Motor neuron (in vitro differentiated cells): ENCODE data around the gene IQSEC1. TPM values are rescaled to one million over a fixed set of nuclear protein-coding genes. Genes with fewer than 3 reads are reported as not detected.

Experiments
- ATAC-seq, 8 experiments: fragments of 200-7000 bp; cut with Tn5 transposase; replicated peaks in 6 of 8; 2 replicates each; pipeline ENCODE4 v1.8.0; 2021; ENCODE audit warnings: mild to moderate bottlenecking in 8 of 8, moderate library complexity in 8 of 8
- H3K27ac ChIP-seq, 2 donors: fragments of 250-450 bp; sonication (Bioruptor Pico); 2 replicates each; pipeline ENCODE4 v1.9.0; 2021; ENCODE audit warnings: antibody characterized with exemption in 2 of 2, mild to moderate bottlenecking in 2 of 2, moderate library complexity in 1 of 2
- H3K4me1 ChIP-seq, 2 donors: fragments of 250-450 bp; sonication (Bioruptor Pico); replicated peaks in 1 of 2; 2 replicates each; pipeline ENCODE4 v1.6.1; 2021; ENCODE audit warnings: antibody characterized with exemption in 2 of 2, mild to moderate bottlenecking in 2 of 2, moderate library complexity in 1 of 2
- H3K4me3 ChIP-seq, 5 donors: fragments of 250-450 bp; sonication (Bioruptor Pico); 2 replicates each; pipeline ENCODE4 v1.9.0; 2021; ENCODE audit warnings: antibody characterized with exemption in 5 of 5, mild to moderate bottlenecking in 5 of 5, moderate library complexity in 4 of 5
- WGBS, 10 experiments: fragments of 450-650 bp; shearing (Covaris generic); methylation state at CpG; one replicate each; pipeline ENCODE4 v1.0.0; 2022; 5-methylcytosine and 5-hydroxymethylcytosine counted together
- in situ Hi-C, 9 experiments: fragments of 400-800 bp; cut with MboI; loops; one replicate each; pipeline ENCODE4 v1.15.0; 2021; ENCODE audit warnings: low sequenced_read_pairs in 9 of 9, low pct_unique_long_range_greater_than_20kb in 2 of 9; ENCODE audit not compliant: unreplicated experiment in 9 of 9
- total RNA-seq, 8 experiments: library from RNA; unstranded; fragments of 300-600 nt; gene quantifications; 2 replicates each; pipeline versions ENCODE4 v1.2.3 to v1.2.4, GENCODE V29; 2022

Gene IQSEC1
- total RNA-seq, 8 experiments from 2014 or later: 12.2 to 25.9 (median 18.3) TPM

GRCh38 chr3:12969486-12969885 lies 103.7 kb downstream of the IQSEC1 start:
- ATAC-seq: no peak
- no peak overlapping the region for H3K4me3 ChIP-seq
- H3K4me1 ChIP-seq: peaks cover 30 to 35% of the 10 kb centered on the region in 2 donors
- H3K27ac ChIP-seq: no peak overlapping the region
- in situ Hi-C loops: no loop called here
- WGBS, 10 experiments: 17 to 100% (median 34%) methylated on average over 1 to 6 of the region's 6 CpGs; no CpG with 5 or more reads in 5 of the 10 experiments

GRCh38 chr3:12968541-12968940 lies 104.7 kb downstream of the IQSEC1 start:
- in situ Hi-C loops: no loop called here
- ATAC-seq: no peak
- no peak overlapping the region for H3K27ac ChIP-seq
- no peak overlapping the region for H3K4me3 ChIP-seq
- WGBS, 10 experiments: 50 to 90% (median 80%) methylated on average over 1 to 3 of the region's 5 CpGs; no CpG with 5 or more reads in 5 of the 10 experiments
- H3K4me1 ChIP-seq: peaks cover 38 to 45% of the 10 kb centered on the region in 2 donors

GRCh38 chr3:12967606-12968351 lies 105.5 kb downstream of the IQSEC1 start:
- in situ Hi-C loops: no loop called here
- WGBS, 10 experiments: 0 to 57% (median 21%) methylated on average over 2 to 5 of the region's 64 CpGs; no CpG with 5 or more reads in 6 of the 10 experiments
- H3K4me1 ChIP-seq: peaks cover 40 to 47% of the 10 kb centered on the region in 2 donors
- peak overlapping the region; percentile 40 to 68 (median 60) for H3K4me3 ChIP-seq
- H3K27ac ChIP-seq: peak overlapping the region; percentile 65 to 71
- ATAC-seq: peak; percentile 70 to 82 (median 80)

DNA sequence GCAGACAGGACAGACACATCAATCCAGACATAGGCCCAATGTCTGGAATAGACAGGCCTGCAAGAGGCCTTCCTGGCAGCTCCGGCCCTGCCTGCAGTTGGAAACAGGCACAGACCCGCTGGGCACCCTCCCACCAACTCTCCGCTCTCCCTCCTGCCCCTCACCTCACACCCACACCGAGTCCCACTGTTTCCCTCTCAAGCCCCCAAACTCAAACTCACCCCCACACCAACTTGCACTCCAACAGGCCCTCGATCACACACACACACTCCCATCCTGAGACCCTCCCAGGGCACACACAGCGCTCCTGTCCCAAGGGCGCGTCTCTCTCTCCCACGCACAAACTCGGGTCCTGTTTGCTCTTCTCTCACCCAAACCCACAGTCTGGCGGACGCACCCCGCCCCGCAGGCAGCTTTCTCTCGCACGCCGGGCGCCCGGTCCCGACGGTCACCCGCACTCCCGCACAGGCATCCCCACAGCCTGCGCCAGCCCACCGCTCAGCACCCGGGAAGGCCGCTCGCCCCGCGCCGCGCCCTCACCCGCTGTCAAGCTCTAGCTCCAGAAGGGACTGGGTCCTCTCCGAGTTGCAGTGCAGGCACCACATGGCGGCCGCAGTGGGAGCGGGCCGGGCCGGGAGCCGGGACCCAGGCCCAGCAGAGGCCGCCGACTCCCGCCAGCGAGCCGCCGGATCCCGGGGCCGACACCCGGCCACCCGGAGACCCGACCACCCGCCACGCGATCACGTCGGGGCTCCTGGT lies 106.2 kb downstream of the IQSEC1 start:
- ATAC-seq: peak; percentile 15 to 61 (median 52)
- WGBS, 10 experiments: 0% methylated on average over 1 to 2 of the region's 56 CpGs; no CpG with 5 or more reads in 7 of the 10 experiments
- H3K4me3 ChIP-seq: peak overlapping the region; percentile 40 to 68 (median 60)
- peak overlapping the region; percentile 68 to 71 for H3K27ac ChIP-seq
- H3K4me1 ChIP-seq: peaks cover 40 to 47% of the 10 kb centered on the region in 2 donors
- in situ Hi-C loops: no loop called here

DNA sequence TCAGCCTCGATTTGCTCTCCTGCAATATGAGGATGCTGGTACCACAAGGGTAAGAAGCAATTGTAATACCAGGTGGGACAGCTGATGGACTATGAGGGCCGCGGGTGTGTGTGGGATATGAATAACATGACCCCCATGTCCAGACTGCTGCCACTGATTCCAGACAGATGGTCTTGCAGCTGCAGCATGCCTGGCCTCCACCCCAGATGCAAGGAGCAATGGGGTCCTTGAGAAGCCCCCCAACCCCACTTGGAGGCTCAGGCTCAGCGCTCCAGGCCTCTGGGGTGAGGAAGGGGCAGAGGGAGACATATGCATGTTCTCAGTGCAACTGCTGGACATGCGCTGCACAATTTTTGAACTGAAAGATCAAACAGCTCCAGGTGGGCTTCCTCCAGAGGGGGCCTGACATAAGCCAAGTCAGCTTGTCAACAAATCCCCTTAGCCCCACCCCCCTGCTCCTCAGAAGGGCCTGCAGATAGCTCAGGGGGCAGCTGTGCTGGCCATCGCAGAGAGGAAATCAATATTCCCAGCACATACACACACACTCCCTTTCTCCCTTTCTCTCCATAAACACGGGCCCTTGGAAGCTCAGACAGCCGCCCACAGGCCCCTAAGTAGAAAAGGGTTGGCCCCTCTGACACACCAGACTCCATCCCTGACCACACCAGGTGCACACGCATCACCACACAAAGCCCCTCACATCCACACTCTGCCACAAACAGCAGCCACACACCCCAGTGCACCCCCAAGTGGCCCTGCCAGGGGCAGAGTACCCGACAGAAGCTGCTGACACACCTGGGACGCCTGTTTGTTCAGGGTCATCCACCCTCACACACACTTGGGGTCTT lies 107.0 kb downstream of the IQSEC1 start:
- peak overlapping the region; percentile 40 to 68 (median 60) for H3K4me3 ChIP-seq
- ATAC-seq: peak in 5 of 8 experiments; percentile 7 to 17 (median 15)
- 18 to 100% (median 70%) methylated on average over 1 to 4 of the region's 11 CpGs; no CpG with 5 or more reads in 2 of the 10 experiments for WGBS, 10 experiments
- in situ Hi-C loops: no loop called here
- H3K4me1 ChIP-seq: peaks cover 40 to 47% of the 10 kb centered on the region in 2 donors
- peak overlapping the region; percentile 68 to 71 for H3K27ac ChIP-seq

GRCh38 chr3:12964711-12965612 lies 108.3 kb downstream of the IQSEC1 start:
- 33 to 100% (median 70%) methylated on average over 1 to 6 of the region's 11 CpGs; no CpG with 5 or more reads in 3 of the 10 experiments for WGBS, 10 experiments
- Histone ChIP-seq H3K4me1 (peaks cover 43 to 52% of the 10 kb centered on the region in 2 donors), H3K27ac (peak overlapping the region; percentile 30 to 31), H3K4me3 (no peak overlapping the region)
- ATAC-seq: peak in 1 of 8 experiments; percentile 24
- in situ Hi-C loops: no loop called here

DNA sequence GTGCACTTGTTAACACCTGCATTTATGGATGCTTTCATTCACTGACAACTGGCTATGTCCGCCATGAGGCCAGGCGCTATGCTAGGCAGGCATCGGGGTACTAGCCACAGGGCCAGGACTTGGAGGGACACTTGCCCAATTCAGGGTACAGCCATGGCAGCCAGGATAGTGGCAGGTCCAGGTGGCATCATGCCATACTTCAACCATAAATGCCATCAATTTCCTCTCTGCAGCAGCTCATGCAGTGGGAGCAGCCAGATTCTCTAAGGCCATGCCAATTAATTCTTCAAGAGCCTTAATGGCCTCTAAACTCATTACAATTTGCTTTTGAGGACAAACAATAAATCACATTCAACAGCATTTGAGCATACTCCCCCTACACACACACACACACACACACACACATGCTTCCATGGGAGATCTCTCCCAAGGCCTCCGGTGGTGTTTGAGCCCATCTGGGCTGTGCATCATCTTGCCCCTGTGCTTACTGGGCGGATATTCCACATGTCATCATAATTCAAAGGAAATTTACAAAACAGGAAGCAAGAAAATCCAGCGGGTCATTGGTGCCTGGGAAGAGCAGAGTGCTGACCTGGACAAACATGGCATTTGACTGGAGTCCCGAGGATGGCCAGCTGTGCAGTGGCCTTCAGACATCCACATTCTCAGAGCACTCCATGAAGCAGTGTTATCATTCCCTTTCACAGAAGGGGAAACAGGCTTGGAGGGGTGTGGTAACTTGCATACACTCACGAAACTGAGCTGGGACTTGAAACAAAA lies 109.1 kb downstream of the IQSEC1 start:
- peaks cover 42 to 52% of the 10 kb centered on the region in 2 donors for H3K4me1 ChIP-seq

GRCh38 chr3:12963231-12963896 lies 109.9 kb downstream of the IQSEC1 start:
- no peak for ATAC-seq
- Histone ChIP-seq H3K27ac (no peak overlapping the region), H3K4me3 (no peak overlapping the region), H3K4me1 (peaks cover 42 to 51% of the 10 kb centered on the region in 2 donors)
- 25 to 100% (median 86%) methylated on average over 1 to 6 of the region's 7 CpGs for WGBS, 10 experiments
- in situ Hi-C loops: no loop called here

More for the DNA sequence above, 109.1 kb downstream of the IQSEC1 start:
- peak; percentile 2 to 46 (median 24) for ATAC-seq
- WGBS, 10 experiments: 33 to 100% (median 66%) methylated on average over 1 to 7 of the region's 8 CpGs; no CpG with 5 or more reads in 2 of the 10 experiments
- no peak overlapping the region for H3K4me3 ChIP-seq
- H3K27ac ChIP-seq: peak overlapping the region; percentile 30 to 31
- in situ Hi-C loops: no loop called here

DNA sequence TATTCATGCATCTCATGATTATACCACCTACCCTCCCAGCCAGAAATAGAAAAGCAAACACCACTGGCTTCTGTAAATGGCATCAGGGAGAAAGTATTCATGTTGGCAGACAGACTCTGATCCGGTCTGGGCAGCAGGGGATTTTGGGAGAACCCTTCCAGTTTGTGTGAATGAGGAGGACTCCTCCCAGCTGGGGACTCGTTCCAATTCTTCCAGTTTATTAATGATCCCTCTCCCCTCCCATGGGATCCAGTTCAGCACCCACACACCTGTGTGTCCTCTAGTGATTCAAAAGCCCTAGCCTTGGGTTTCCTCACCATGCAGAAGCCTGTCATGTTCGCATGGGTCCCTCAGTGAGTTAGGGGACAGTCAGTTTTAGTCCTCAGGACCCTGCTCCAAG lies 110.9 kb downstream of the IQSEC1 start:
- peaks cover 38 to 46% of the 10 kb centered on the region in 2 donors for H3K4me1 ChIP-seq
- WGBS, 10 experiments: 75 to 100% (median 100%) methylated on average over 1 to 3 of the region's 3 CpGs; no CpG with 5 or more reads in 5 of the 10 experiments
- H3K27ac ChIP-seq: no peak overlapping the region
- peak in 1 of 8 experiments; percentile 31 for ATAC-seq
- H3K4me3 ChIP-seq: no peak overlapping the region
- in situ Hi-C loops: no loop called here

GRCh38 chr3:12961697-12962036 lies 111.6 kb downstream of the IQSEC1 start:
- no peak for ATAC-seq
- in situ Hi-C loops: no loop called here
- WGBS, 10 experiments: 100% methylated on average over 1 of the region's 1 CpG; no CpG with 5 or more reads in 8 of the 10 experiments
- Histone ChIP-seq H3K27ac (no peak overlapping the region), H3K4me1 (peaks cover 36 to 44% of the 10 kb centered on the region in 2 donors), H3K4me3 (no peak overlapping the region)
